Osteoblast (primary cell): ENCODE data around the gene PADI3. TPM values are rescaled to one million over a fixed set of nuclear protein-coding genes. Genes with fewer than 3 reads are reported as not detected.
A peak's percentile ranks its signal among the peaks of the same experiment; 100 is the strongest.

Experiments
- DNase-seq: peaks from one replicate; pipeline ENCODE4 v3.0.0; 2011; ENCODE audit warnings: low spot score, mixed read lengths; ENCODE audit not compliant: insufficient read length; ENCODE audit errors: missing footprints
- H2AFZ ChIP-seq: 2 replicates; pipeline ENCODE4 v1.6.0; 2011; ENCODE audit warnings: mild to moderate bottlenecking, low read length
- H3K27ac ChIP-seq: 2 replicates; pipeline ENCODE4 v1.5.1; 2011; ENCODE audit warnings: mild to moderate bottlenecking, low read depth, low read length, moderate library complexity
- H3K27me3 ChIP-seq: 2 replicates; pipeline ENCODE4 v1.6.0; 2012; ENCODE audit warnings: mild to moderate bottlenecking, control low read depth, inconsistent platforms, low read length, moderate library complexity; ENCODE audit not compliant: insufficient read depth
- H3K36me3 ChIP-seq: 2 replicates; pipeline ENCODE4 v1.5.1; 2011; ENCODE audit warnings: mild to moderate bottlenecking, low read length, control low read depth, moderate library complexity; ENCODE audit not compliant: insufficient read depth
- H3K4me1 ChIP-seq: 2 replicates; pipeline ENCODE4 v1.5.1; 2011; ENCODE audit warnings: mild to moderate bottlenecking, low read length, control low read depth, moderate library complexity; ENCODE audit not compliant: insufficient read depth
- H3K4me2 ChIP-seq: 2 replicates; pipeline ENCODE4 v1.6.0; 2011; ENCODE audit warnings: mild to moderate bottlenecking, low read length; ENCODE audit not compliant: insufficient read depth
- H3K4me3 ChIP-seq: fragments of 200-600 bp; sonication (generic); 3 replicates; pipeline ENCODE4 v1.5.1; 2012; ENCODE audit warnings: mild to moderate bottlenecking, low read length, inconsistent platforms; ENCODE audit not compliant: insufficient read depth
- H3K79me2 ChIP-seq: 2 replicates; pipeline ENCODE4 v1.6.0; 2012; ENCODE audit warnings: mild to moderate bottlenecking, low read length, control low read depth, inconsistent platforms; ENCODE audit not compliant: insufficient read depth
- H3K9me3 ChIP-seq: 2 replicates; pipeline ENCODE4 v1.5.1; 2011; ENCODE audit warnings: low read depth, low read length, control low read depth
- H4K20me1 ChIP-seq: 2 replicates; pipeline ENCODE4 v1.6.0; 2012; ENCODE audit warnings: mild to moderate bottlenecking, low read length, control low read depth; ENCODE audit not compliant: insufficient read depth
- total RNA-seq: library from RNA; depleted of rRNA; stranded (reverse); fragments of >200 nt; gene quantifications from 2 replicates; pipeline ENCODE4 v1.2.3, GENCODE V29; 2012
- TF ChIP-seq, protein P1 (sequence below): IDR thresholded peaks from 2 replicates; pipeline ENCODE4 v1.5.1; 2011; ENCODE audit warnings: mild to moderate bottlenecking, low read depth, low read length, moderate library complexity; ENCODE audit errors: extremely low read depth

PADI3 gene
- total RNA-seq, 1 donor = not detected

GRCh38 chr1:17270891-17271765 lies 22.2 kb downstream of the PADI3 start:
- H3K36me3 ChIP-seq = no peaks in the 10 kb centered on the region
- H2AFZ ChIP-seq = no peak overlapping the region
- H4K20me1 ChIP-seq = no peaks in the 10 kb centered on the region
- TF ChIP-seq, protein P1, sequence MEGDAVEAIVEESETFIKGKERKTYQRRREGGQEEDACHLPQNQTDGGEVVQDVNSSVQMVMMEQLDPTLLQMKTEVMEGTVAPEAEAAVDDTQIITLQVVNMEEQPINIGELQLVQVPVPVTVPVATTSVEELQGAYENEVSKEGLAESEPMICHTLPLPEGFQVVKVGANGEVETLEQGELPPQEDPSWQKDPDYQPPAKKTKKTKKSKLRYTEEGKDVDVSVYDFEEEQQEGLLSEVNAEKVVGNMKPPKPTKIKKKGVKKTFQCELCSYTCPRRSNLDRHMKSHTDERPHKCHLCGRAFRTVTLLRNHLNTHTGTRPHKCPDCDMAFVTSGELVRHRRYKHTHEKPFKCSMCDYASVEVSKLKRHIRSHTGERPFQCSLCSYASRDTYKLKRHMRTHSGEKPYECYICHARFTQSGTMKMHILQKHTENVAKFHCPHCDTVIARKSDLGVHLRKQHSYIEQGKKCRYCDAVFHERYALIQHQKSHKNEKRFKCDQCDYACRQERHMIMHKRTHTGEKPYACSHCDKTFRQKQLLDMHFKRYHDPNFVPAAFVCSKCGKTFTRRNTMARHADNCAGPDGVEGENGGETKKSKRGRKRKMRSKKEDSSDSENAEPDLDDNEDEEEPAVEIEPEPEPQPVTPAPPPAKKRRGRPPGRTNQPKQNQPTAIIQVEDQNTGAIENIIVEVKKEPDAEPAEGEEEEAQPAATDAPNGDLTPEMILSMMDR = no peak
- H3K4me3 ChIP-seq = no peak overlapping the region
- no peaks in the 10 kb centered on the region for H3K4me1 ChIP-seq
- H3K4me2 ChIP-seq = no peak overlapping the region
- H3K27ac ChIP-seq = no peak overlapping the region
- H3K27me3 ChIP-seq = peaks cover 2% of the 10 kb centered on the region
- peak; percentile 26 for DNase-seq
- H3K79me2 ChIP-seq = no peaks in the 10 kb centered on the region
- no peaks in the 10 kb centered on the region for H3K9me3 ChIP-seq

- H3K27me3 ChIP-seq = peaks cover 2% of the 10 kb centered on the region
- H3K4me1 ChIP-seq = no peaks in the 10 kb centered on the region
- DNase-seq = peak; percentile 49
- H3K4me2 ChIP-seq = no peak overlapping the region
- H3K79me2 ChIP-seq = no peaks in the 10 kb centered on the region
- H4K20me1 ChIP-seq = no peaks in the 10 kb centered on the region
- no peak overlapping the region for H3K27ac ChIP-seq
- no peak overlapping the region for H2AFZ ChIP-seq
- H3K36me3 ChIP-seq = no peaks in the 10 kb centered on the region
- no peaks in the 10 kb centered on the region for H3K9me3 ChIP-seq
- TF ChIP-seq, protein P1 = no peak
- H3K4me3 ChIP-seq = no peak overlapping the region
Measured at GRCh38 chr1:17272066-17272465, 23.2 kb downstream of the PADI3 start.

DNA sequence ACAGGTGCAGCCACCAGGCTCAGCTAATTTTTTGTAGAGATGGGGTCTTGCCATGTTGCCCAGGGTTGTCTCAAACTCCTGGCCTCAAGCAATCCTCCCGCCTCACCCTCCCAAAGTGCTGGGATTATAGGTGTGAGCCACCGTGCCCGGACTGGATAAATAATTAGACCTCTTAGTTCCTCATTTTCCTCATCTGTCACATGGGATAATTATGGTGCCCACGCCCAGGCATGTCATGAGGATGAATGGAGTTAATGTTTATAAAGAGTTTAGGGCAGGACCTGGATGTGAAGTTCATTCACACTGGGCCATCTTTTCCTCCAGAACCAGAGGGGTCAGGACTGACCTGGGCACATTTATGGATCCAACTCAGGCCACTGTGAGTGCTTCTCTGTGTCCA lies 23.7 kb downstream of the PADI3 start:
- DNase-seq = peak; percentile 38
- H3K4me3 ChIP-seq = no peak overlapping the region
- no peaks in the 10 kb centered on the region for H3K9me3 ChIP-seq
- no peaks in the 10 kb centered on the region for H4K20me1 ChIP-seq
- TF ChIP-seq, protein P1 = no peak
- H3K36me3 ChIP-seq = no peaks in the 10 kb centered on the region
- H3K4me1 ChIP-seq = no peaks in the 10 kb centered on the region
- H3K4me2 ChIP-seq = no peak overlapping the region
- no peaks in the 10 kb centered on the region for H3K79me2 ChIP-seq
- peaks cover 2% of the 10 kb centered on the region for H3K27me3 ChIP-seq
- H2AFZ ChIP-seq = no peak overlapping the region
- no peak overlapping the region for H3K27ac ChIP-seq

GRCh38 chr1:17273096-17273495 lies 24.2 kb downstream of the PADI3 start:
- peak; percentile 5 for DNase-seq
- no peaks in the 10 kb centered on the region for H3K79me2 ChIP-seq
- TF ChIP-seq, protein P1 = no peak

More at GRCh38 chr1:17273096-17273495, 24.2 kb downstream of the PADI3 start:
- H3K36me3 ChIP-seq = no peaks in the 10 kb centered on the region
- H3K4me1 ChIP-seq = no peaks in the 10 kb centered on the region
- H2AFZ ChIP-seq = no peak overlapping the region
- H3K27me3 ChIP-seq = peaks cover 2% of the 10 kb centered on the region
- H3K4me2 ChIP-seq = no peak overlapping the region
- H3K9me3 ChIP-seq = no peaks in the 10 kb centered on the region
- no peak overlapping the region for H3K27ac ChIP-seq
- no peaks in the 10 kb centered on the region for H4K20me1 ChIP-seq
- H3K4me3 ChIP-seq = no peak overlapping the region
